GM21717 (cell line): ENCODE measurements around the gene NAA10.

Experiments
- ATAC-seq: cut with Tn5 transposase; IDR thresholded peaks from one replicate; pipeline ENCODE4 v1.9.1; 2021; ENCODE audit warnings: mild to moderate bottlenecking, moderate library complexity; ENCODE audit not compliant: unreplicated experiment

Gene NAA10

DNA sequence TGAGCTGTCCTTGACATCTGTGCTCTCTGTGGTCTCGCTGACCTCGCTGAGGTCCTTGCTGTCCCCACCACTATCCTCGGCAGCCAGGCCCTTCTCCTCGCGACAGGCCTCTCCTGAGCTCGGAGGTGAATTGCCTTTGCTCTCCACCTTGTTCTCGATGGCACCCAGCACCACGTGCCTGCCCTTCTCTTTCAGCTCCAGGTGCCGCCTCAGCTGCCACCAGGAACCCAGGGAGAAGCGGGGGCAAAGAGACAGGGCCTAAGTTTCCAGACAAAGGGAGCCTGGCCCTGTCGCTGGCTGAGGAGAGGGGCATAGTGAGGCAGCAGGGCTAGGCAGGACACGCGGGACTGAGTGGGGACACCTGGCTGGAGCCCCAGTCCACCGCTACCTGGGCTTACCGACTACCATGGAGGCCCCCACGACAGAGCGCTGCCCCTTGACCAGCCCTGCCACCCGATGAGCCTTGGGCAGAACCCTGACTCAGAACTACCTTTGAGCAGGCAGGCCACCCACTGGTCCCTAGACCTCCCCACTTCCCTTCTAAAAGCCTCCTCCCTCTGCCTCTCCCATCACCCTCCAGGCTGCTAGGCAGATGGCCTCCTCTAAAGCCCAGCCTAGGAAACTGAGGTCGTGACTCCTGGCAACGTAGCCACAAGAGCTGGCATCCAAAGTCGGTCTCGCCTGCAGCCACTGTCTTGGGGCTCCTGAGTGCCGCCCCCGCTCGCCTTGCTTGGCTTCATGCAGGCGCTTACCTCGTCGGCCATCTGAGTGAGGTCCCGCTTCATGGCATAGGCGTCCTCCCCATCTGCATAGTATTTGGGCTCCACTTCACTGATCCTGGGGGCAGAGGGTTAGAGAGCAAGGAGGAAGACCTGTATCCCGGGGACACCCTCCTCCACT, 4.6 kb downstream of the NAA10 start:
- ATAC-seq = no peak

DNA sequence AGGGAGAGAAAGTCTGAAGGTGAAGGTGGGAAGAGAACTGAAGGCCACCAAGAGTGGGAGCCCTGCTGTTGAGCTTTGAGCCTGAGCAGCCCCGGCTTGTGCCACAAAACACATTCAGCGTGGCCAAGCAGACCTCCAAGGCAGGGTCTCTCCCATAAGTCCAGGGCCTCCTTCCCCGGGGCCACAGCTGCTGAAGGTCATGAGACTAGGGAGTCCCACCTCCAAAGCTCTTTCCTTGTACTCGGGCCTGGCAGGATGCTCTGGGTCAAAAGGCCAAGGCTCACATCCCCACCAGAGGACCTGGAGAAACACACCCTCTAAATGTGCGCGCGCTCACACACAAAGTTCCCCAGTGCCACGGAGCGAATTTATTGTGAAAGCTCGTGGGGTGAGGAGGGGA, 5.3 kb downstream of the NAA10 start:
- ATAC-seq = no peak

DNA sequence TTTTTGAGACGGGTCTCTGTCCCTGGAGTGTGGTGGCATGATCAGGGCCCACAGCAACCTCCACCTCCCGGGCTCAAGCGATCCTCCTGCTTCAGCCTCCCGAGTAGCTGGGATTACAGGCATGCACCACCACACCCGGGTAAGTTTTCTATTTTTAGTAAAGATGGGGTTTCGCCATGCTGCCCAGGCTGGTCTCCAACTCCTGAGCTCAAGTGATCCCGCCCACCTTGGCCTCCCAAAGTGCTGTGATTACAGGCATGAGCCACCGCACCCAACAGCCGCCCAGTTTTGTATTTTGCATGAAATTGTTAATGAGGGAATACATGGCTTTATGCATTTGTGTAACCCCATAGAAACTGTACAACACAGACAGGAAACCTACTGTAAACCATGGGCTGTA, 6.0 kb downstream of the NAA10 start:
- no peak for ATAC-seq

DNA sequence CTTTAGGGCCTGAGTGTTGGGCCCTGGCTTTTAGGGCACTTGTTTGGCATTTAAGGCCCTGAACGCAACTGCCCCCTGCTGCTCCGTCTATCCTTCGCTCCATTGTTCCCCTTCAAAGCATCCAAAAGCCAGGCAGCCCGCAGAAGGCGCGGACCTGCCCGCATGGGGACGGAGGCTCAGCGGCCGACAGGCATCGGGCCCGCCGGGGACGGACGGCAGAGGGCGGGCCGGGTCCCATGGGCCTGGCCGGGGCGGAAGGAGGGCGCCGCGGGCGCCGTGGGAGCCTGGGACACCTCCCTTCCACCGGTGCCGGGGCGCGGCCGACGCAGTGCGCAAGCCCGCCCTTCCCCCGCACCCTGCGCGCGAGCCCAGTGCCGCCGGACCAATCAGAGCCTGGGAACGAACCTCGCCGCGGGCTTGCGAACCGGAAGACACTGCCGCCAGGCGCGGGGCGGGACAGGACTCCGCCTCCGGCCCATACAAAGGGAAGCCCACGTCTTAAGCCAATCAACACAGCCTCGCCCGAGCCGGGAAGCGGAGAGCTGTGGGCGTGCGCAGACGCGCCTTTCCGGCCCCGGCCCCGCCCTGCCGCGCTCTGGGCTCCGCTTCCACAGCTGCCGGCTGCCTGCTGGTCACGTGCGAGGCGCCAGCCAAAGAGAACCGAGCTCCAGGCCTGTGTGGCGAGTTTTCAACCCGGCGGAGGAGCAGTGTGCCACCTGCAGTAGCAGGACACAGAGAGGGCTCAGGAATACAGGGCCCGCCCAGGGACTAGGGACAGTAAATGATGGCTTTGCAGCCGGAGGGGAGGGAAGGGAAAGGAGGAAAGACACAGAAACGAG, 6.7 kb downstream of the NAA10 start:
- ATAC-seq = peak; percentile 85

DNA sequence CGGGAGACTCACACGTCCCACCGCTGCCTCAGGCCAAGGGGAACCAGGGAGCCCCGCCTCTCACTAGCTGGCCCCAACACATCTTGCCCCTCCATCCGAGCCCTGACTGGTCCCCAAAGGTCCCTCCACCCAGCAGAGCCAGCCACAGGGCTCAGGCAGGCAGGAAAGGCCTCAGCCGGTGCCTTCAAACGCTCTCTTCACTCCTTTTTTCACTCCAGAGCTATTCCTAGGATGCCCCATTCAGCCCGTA, 7.2 kb downstream of the NAA10 start:
- ATAC-seq = peak; percentile 1

DNA sequence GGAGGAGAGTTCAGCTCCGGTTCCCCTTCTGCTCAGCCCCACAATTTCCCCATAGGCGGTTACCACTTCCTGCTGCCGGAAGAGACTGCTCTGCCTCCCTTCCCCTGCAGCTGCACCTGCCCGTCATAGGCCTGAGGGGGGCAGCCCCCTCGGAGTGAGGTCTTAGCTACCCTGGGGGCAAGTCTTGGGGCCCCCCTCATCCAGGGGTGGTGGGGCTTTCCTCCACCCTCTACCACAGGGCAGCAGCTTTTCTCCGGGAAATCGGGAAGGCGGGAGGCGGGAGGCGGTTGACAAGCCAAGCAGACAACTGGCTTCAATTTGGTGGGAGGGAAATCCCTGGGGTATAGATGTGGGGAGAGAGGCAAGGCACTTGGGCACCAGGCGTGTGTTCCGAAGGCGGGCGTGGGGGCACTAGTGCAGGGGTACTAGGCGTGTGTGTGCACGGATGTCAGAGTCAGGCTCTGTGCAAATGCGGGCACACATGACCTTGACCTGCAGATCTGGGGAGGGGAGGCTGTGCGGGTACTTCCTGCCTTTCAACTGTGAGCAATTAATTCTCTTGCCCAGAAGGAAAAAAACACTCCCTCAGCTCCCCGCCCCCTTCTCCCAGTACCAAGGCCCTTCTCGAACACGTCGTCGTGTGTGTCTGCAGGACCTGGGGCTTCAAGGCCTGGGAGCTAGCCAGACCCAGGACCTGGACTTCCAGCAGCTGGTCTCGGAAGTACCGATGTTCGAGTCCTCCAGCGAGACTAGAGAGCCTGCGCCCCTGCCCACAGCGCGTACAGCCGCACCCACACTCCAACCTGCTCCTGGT, 7.8 kb downstream of the NAA10 start:
- ATAC-seq = peak; percentile 33

DNA sequence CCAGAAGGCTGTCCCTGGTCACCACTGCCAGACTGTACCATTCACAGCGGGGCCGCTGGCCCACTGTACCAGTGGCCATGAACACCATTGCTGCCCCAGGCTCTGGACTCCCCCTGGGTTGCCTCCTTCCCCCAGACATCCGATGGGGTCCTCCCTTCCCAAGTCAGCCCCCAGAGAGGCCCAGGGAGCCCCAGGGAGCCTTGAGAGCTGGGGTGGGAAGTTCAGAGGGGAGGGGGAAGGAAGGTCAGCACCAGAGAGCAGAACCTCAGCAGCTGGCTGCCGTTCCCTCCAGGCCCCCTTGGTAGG, 8.3 kb downstream of the NAA10 start:
- no peak for ATAC-seq

DNA sequence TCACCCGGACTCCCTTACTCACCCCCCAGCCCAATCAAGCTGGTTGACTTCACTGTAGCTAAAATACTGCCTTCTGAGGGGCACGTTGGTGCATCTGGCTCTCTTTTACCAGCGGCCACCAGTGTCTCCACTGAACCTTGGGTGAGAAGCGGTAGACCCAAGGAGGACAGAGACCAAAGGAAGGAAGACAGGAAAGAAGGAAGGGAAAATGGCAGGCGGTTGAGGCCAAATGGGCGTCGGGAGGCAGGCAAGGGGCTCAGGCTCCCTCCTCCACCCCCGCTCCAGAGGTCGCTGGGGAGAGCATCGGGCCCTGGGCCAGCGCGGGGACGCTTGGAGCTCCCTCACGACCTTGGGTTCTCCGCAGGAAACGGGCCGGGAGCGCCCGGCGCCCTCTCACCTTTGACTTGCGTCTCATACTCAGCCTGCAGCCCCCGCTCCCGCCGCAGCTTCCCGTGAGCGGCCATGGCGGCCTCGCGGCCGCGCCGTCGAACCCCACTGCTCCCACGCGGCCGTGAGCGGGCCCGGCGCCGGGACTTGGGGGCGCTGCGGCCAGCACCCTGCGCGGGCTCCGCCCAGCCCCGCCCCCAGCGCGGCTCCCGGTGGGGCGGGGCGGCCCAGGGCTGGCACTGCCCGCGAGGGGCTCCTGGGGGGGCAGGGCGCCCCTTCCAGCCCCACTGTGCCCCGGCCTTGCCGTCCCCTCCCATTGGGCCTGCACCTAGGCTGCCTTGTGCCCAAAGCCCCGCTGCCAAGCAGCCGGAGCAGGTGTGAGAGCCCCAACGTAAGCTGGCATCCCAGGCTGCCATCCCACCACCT, 8.9 kb downstream of the NAA10 start, which contains the start of gene ARHGAP4:
ARHGAP4 (minus strand) TSS at position 526 of the 813 bp plus-strand sequence; CDS start at position 464, 62 bp downstream.
- ATAC-seq = no peak

DNA sequence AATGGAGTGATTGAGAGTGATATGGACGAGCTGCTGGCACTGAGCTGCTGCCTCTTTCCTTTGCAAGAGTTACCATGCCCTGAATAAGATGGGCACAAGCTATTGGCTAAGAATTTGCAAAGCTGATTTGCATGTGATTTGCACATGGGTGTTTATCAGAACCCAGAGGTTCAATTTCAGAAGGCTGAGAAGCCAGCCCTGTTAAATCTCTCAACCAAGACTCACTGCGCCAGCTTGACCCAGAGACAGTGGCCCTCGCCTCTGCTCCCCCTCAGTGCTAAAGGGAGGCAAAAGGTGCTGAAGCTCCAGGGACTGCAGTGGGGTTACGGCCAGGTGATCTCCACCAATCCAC, 9.5 kb downstream of the NAA10 start:
- ATAC-seq = no peak

DNA sequence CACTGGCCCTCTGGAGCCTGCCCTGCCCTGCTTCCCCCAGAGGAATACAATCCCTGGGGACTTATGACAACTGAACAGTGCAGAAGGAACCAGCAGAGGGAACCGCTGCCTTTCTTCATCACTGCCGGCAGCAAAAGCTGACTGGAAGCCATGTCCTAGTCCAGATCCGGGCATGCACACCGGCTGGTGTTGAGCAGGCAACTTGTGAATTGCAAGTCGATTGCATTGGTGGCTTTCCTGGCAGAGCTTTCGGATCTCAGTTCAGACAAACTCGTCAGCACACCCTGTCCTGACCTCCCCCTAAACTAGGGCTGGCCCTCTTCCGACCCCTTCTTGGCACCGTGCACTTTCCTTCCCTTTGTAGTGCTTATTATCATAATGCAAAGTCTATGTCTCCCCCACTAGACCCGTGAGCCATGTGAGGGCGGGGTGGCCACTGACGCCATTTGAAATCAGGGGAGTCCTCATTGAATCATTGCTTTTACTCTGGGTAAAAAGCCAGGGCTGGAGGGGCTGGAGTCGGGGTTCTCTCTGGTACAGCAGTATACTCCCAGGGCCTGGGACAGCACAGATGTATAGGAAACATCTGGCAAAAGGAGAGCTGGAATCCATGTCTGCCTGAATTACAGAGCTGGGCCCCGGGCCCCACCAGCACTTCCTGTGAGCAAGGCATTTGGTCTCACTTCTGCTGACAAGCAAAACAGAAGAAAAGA, 10.5 kb downstream of the NAA10 start:
- ATAC-seq = no peak

DNA sequence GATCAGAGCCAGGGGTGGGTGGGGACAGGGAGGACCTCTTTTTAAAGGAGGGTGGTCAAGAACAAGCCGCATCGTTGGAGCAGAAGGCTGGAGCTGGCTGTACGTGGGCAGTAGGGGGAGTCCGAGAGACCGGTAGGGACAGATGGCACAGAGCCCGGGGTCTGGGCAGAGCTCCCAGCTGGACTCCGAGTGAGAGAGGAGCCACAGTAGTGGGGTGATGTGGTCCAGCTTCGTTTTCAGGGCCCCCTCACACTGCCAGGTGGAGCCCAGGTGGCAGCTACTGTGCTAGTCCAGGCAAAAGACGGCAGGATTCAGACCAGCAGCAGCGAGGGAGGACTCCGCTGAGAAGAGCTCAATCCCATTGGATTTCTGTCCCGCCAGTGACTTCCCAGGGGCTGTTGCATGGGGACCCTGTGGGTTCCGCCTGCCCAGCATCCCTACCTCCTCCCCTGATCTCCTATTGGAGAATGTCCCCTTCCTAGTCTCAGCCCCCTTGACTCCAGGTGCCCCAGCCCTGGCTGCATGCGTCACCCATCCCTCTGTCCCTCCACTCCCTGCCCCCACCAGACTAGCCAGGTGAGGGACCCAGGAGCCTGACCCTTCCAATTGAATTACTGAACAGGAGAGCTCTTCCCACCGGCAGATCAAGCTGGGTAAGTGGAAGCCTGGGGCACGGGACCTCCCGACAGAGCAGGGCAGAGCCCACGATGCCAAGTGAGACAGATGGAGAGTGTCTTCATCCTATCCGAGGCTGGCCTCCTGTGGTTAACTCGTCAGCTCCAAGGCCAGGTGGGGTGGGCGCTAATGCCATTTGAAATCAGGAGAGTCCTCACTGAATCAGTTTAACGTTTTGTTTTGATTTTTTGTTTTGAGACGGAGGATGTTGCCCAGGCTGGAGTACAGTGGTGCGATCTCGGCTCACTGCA, 11.6 kb downstream of the NAA10 start:
- ATAC-seq = no peak

DNA sequence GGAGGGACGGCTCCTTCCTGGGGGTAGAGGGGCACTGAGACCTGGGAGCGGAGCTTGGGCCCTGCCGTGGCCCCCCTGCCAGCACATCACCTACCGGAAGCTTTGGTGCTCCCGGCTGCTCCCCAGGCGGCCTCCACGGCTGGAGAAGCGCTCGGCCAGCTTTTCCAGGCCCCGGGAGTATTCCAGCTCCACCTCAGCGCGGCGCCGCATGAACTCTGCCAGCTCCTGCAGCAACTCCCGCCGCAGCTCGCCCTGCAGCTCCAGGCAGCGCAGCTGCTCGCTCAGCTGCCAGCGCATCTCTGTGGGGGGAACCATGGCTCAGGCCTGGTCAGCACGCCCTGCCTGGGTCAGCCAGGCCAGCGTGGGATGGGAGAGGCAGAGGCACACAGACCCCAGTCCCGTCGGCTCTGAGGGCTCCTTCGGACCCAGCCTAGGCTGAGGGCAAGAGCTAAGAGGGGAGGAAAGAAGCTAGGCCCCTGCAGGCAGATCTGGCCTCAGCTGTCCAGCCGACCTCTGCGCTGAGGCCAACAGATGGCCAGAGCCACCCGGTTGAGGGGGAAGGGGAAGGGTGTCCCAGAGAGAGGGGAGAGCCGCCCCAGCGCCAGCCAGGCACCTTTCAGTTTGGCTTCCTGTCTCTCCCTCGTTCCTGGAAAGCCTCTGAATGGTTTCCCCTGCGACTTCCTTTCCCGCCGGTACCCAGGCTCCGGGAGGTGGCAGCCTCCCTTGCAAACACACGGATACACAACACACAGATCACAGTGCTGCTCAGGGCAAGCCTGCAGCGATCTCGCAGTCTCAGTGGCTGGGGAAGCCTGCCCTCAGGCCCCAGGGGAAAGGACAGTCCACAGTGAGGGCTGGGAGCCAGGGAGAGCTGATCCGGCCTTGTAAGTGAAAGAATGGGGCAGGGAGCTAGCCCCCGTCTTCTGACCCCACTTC, 13.1 kb downstream of the NAA10 start:
- no peak for ATAC-seq

DNA sequence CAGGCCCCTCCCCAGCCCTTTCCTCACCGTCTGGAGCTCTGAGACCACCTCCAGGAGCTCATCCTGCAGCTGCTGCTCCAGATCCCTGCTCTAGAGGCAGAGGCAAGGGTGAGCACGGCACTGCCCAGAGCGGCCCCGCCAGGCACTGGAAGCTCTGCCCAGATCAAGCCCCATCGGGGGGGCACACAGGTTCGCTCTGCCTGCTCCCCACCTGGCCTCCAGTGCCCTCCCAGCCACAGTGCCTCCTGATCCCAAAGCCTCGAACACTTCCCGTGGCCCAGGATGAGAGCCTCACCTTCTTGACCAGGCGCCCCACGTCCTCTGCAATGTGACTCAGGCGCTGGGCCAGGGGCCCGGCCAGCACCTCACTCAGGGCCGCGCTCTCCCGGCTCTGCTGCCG, 13.8 kb downstream of the NAA10 start:
- ATAC-seq = no peak

DNA sequence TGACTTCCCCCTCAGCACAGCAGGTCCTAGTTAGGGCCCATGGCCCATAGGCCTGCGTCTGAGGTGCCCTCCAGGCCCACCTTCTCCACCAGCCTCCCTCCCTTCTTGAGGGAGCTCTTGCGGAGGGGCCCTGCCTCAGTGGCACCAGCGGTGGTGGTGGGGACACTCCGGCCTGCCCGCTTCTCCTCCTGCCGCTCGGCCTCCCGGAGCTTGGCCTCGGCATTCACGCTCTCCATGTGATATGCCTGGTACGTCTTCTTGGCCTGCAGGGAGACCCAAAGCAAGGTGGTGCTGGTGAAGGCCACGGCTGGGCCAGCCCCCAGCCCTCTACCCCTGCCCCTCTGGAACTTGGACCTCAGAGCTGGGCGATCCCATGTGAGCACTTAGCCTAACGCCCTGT, 14.3 kb downstream of the NAA10 start:
- ATAC-seq = no peak

DNA sequence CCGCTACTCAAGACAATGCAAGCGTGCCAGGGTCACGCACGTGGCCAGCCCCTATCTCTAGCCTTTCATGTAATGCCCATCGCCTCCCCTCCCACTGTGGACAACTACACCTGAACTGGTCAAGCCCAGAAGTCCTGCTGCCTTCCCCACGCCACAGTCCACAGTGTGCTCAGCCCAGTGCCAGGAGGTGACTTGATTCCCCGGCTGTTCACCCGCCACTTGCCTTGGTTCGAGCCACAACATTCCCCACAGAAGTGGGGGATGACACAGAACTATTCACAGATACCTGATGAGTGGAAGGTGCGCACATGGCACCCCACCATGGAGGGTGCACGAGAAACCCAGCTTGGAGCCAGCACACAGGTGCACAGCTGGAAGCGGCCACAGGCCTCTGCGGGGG, 15.6 kb downstream of the NAA10 start:
- ATAC-seq = no peak

DNA sequence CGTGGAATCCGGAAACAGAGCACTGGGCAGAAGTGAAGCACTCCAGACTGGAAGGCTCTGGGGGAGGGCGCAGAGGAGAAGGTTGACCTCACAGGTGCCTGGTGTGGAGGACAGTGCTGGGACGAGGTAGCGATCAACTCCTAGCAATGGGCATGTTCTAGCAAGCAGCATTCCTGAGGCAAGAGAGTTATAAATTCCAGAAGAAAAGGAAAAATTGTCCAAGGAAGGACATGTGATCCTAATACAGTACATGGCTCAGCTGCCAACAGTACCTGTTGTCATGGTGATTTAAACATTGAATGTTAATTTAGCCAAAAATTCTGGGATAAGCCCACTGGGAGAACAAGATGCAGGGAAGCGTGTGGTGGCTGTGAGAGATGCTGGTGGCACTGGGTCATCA, 17.0 kb downstream of the NAA10 start:
- ATAC-seq = no peak

DNA sequence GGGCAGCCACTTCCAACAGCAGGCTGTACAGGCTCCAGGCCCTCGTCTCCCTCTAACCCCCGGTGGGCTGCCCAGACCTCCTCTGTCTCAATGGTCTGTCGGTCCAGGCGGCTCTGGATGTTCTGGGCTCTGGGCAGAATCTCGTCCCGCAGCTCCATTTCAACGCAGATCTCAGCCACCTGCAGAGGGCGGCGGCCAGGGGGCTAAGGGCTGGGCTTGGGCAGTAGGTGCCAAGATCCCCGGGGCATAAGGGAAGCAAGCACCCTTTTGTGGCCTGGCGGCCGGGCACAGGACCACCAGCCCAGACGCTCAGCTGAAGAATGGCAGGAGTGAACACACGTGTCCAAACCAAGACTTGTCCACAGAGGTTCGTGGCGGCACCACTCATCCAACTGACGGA, 21.1 kb downstream of the NAA10 start:
- ATAC-seq = no peak

DNA sequence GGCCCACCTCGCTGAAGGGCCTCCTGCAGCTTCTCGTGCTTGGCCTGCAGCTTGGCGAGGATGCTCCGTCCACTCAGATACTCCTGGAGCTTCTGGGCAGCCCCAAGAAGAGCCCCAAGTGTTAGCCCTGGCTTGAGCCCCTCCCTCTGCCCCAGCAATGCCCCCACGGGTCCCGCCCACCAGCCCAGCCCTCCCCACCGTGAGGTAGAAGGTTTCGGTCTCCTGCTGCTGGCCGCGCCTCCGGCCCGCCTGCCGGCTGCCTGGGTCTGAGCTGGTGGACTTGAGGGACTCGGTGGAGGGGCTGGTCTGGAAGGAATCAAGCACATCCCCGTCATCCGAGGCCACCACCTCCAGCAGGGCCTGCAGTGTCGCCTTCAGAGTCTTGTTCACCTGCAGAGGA, 21.6 kb downstream of the NAA10 start:
- ATAC-seq = no peak
